ENCODE measurements around the gene ABCA9.

DNA sequence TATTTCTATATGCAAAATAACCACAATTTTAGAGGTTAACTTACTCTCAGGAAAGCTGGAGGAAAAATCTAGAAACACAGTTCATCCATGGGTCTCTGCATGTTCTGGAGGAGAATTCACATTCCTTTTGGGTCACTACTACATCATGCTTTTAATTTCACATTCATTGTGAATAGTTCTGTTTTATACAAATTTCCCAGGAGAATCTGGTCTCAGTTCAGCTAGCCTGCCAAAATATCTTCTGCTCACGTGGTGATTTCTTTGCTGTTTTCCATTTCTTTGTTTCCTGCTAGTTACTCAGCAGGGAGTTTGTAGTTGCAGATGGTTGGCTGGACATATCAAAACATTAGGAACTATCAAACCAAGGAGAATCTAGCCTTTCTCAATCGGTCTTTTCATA is at the start of gene ABCA9:
- TF ChIP-seq EZH2phosphoT487 (IDR thresholded peaks at IDR 0.05; ENCODE audit: insufficient read depth, low read depth) (no peak), EZH2 (IDR thresholded peaks at IDR 0.05; ENCODE audit: insufficient read depth, poor library complexity, severe bottlenecking) (no peak)

Data from GM23248 (cell line).